ENCODE measurements around the gene NFKBIL1.
A peak's percentile ranks its signal among the peaks of the same experiment; 100 is the strongest.
"Not testable (repeated sequence)": the region's sequence is repeated elsewhere in the genome, so short reads cannot be mapped to it uniquely, and the experiment has no call there.

The NFKBIL1 gene, protein sequence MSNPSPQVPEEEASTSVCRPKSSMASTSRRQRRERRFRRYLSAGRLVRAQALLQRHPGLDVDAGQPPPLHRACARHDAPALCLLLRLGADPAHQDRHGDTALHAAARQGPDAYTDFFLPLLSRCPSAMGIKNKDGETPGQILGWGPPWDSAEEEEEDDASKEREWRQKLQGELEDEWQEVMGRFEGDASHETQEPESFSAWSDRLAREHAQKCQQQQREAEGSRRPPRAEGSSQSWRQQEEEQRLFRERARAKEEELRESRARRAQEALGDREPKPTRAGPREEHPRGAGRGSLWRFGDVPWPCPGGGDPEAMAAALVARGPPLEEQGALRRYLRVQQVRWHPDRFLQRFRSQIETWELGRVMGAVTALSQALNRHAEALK

DNA sequence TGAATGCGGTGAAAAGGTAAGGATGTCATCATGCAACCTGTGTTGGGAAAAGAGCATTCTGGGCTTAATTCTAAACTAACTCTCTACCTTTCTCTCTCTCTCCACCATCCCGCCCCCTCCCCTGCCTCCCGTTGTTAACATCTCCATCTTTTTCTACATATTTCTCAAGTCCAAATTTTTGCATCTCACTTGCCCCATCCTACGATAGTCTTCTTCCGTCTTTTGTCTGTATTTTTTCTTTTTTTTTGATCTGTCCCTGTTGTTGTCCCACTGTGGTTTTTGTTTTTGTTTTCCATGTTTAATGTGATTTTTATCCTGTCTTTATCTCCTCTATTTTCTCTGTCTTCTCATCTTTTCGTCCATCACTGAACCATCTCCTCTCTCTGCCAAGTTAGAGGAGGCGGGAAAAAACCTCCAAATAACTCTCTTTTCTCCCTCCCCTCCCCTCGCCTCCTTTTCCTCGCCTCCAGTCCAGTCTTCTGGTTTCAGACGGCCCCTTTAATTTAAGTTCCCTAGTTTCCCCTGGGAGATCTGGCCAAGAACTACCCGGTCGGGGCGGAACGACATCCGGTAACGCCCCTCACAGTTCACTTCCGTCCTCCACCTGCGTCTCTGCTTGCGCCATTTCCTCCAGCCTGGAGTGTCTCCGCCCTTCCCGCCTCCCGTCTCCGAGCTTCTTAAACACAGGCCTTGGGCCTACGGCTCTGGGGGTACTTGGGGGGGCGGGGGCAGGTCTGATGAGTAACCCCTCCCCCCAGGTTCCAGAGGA lies at the start of gene NFKBIL1:
Gene NFKBIL1, plus strand, starts transcription at position 651 of the 769 bp plus-strand sequence. Its CDS starts 87 bp downstream, at position 738.
- DNase-seq = peak; percentile 95

DNA sequence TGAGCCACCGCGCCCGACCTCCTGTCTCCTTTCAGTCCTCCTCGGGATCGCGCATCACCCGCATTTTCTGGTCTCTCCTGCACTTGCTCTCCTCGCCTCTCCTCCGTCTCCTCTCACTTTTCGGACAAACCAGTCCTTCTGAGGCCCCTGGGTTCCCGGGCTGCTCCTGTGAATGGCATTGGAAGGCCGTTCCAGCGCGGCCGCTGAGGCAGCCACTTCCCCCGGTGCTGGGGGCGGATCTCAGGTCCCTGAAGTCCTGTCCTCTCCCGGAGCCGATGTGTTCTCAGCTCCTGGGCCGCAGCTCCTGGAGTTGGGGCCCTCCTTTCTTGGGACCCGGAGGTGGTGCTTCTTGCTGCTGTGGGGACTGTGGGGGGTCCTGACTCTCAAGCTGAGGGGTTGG lies 48.7 kb upstream of the NFKBIL1 start:
- peak; percentile 51 for DNase-seq

DNA sequence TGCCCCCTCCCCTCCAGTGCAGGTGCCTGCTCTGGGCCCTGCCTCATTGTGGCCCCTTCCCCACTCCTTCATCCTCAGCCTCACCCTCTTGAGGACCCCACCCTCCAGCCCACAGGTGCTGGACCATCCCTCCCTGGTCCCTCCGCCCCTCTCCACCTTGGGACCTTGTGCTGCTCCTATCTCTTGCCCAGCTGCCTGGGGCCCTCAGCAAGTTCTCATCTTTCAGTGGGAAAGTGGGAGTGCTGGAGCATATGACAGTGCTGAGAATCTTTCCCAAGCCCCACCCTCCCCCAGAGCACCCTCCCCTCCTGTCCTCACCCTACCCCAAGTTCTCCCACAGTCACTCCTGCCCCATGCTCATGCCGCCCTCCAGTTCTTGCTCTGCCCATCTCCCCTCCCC lies 47.8 kb upstream of the NFKBIL1 start:
- DNase-seq = not testable (repeated sequence)

DNA sequence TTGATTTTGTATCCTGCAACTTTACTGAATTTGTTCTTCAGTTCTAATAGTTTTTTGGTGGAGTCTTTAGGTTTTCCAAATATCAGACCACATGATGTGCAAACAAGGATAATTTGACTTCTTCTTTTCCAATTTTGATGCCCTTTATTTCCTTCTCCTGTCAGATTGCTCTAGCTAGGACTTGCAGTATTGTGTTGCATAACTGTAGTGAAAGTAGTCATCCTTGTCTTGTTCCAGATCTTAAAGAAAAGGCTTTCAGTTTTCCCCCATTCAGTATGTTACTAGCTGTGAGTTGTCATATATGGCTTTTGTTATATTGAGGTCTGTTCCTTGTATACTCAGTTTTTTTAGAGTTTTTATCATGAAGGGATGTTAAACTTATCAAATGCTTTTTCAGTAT lies 44.8 kb upstream of the NFKBIL1 start:
- DNase-seq = no peak

DNA sequence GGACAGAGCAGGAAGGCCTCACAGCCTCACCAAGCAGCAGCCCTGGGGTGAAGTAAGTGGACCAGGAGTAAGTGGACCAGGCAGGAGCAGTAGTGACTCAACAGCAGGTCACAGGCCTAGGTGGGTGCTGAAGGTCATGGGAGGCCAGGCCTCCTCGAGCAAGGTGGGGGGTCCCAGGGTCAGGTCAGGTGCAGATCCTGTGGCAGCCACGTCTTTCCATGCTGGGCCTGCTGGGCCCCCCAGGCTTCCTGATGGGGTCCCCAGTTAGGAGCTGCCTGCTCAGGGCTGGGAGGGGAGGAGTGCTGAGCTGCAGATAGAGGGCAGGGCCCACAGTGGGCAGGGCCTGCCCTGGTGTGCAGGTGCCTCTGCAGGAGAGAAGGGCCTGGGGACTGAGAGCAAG lies 38.4 kb upstream of the NFKBIL1 start:
- DNase-seq = not testable (repeated sequence)

DNA sequence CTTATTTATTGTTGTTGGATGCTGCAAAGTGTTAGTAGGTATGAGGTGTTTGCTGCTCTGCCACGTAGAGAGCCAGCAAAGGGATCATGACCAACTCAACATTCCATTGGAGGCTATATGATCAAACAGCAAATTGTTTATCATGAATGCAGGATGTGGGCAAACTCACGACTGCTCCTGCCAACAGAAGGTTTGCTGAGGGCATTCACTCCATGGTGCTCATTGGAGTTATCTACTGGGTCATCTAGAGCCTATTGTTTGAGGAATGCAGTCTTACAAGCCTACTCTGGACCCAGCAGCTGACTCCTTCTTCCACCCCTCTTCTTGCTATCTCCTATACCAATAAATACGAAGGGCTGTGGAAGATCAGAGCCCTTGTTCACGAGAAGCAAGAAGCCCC lies 37.4 kb upstream of the NFKBIL1 start:
- DNase-seq = no peak

DNA sequence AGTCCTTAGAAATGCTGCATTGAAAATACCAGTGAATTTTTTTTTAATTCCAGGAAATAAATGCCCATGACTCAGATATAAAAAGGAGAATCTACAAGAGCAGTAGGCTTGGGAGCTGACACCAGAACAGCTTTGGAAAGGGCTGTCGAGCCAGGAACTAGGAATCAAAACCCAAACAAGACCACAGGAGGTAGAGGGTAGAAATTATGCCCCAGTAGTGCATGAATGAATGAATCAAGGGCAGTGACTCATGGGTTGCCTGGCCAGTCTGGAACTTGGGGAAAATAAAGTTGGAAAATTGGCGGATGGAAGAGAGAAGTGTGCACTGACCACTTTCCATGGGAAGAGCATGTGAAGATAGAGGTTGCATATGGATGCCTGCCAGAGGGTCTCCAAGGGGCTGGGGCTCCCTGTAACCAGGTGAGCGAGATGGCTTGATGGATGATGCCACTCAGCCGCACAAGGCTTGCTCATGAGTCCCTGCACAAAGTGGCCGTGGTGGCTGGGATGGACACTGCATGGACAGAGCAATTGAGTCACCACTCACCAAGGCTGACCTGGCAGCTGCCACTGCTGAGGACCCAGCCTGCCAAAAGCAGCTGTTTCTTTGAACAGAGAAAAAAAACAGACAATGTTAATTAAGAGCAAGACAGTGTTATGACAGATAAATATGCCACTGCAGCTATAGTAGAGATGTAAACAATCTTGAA lies 33.8 kb upstream of the NFKBIL1 start:
- DNase-seq = no peak

DNA sequence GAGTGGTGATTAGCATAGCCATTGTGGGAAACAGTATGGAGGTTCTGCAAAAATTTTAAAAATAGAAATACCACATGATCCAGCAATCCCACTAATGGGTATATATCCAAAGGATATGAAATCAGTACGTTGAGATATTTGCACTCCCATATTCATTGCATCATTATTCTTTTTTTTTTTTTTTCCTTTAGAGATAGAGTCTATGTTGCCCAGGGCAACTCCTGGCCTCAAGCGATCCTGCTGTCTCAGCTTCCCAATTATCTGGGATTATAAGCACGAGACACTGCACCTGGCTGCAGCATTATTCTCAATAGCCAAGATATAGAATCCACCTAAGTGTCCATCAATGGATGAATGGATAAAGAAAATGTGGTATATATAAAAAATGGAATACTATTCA lies 25.6 kb upstream of the NFKBIL1 start:
- DNase-seq = no peak

DNA sequence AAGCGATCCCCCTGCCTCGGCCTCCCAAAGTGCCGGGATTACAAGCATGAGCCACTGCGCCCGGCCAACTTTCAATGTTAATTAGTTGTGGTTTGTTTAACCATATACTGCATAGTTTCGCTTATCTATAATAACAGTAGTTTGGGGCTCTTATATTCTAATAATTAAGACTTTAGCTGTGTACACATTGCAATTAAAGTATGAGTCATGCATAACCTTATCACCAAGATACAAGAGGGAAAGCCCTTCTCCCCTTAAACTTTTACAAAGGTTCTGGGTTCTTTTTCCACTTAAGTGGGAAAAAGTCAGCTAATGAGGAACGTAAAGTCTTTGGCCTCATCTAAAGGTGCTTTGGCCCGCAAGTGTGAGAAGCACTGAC lies 21.9 kb upstream of the NFKBIL1 start:
- DNase-seq = no peak

DNA sequence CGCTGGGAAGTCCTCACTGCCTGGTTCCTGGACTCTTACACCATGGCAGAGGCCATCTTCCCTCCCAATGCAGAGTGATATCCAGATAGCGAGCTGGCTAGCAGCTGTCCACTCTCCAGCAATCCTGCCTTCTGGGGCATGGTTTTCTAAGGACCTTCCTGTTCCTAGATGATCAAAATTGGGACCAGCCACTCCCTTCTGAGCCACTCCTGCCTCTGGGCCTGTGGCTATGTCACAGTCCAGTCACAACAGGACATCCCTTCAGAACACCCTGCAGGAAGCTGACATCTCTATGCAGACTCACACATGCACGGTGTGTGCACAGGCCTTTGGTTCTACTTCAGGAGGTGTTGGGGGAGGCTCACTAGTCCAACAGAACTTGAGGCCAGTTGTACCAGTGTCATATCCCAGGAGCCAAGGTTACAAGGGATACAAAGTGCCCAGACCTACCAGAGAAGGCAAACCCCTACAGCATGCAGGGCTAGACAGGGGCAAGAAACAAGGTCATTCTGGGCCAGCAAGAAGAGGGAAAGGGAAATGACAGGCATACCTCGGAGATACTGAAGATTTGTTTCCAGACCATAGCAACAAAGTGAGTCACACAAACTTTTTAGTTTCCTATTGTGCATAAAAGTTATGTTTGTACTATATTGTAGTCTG lies 21.3 kb upstream of the NFKBIL1 start:
- DNase-seq = no peak

DNA sequence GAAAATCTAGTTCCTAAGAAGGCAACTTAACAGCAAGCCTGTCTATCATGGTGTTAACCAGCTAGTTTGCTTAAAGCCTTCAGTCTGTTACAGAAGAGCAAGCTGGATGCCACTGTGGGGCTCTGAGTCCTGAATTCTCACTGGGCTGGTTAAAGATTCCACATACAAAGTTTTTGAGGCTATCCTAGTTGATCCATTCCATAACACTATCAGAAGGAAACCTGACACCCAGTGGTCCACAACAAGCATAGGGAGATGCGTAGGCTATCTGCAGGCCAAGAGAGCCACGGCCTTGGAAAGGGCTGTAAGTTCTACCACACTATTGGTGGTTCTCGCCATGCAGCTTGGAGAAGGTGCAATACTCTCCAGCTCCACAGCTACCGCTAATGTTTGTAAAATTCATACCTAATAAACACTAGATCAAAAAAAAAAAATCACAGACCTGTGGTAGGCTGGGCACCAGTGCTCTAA lies 19.1 kb upstream of the NFKBIL1 start:
- DNase-seq = no peak

DNA sequence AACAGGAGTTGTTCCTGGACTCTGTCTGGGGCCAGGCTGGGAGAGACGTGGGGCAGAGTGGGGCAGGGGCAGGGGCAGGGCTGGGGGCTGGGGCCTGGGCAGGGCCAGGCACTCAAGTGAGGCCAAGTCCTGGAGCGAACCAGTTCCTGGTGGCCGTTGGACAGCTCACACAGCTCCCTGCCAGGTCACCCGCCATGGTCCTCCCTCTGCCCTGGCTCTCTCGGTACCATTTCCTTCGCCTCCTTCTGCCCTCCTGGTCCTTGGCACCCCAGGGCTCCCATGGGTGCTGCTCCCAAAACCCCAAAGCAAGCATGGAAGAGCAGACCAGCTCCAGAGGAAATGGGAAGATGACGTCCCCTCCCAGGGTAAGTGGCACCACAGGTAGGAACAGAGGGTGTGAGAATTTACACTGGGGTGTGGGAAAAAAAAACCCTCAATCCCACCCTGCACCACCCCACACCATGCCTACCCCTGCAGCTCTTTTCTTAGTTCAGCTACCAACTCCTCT lies 18.5 kb upstream of the NFKBIL1 start, which contains the start of gene MCCD1:
Gene MCCD1, plus strand, starts transcription at position 142 of the 508 bp plus-strand sequence. Its CDS starts 53 bp downstream, at position 195.
- no peak for DNase-seq

DNA sequence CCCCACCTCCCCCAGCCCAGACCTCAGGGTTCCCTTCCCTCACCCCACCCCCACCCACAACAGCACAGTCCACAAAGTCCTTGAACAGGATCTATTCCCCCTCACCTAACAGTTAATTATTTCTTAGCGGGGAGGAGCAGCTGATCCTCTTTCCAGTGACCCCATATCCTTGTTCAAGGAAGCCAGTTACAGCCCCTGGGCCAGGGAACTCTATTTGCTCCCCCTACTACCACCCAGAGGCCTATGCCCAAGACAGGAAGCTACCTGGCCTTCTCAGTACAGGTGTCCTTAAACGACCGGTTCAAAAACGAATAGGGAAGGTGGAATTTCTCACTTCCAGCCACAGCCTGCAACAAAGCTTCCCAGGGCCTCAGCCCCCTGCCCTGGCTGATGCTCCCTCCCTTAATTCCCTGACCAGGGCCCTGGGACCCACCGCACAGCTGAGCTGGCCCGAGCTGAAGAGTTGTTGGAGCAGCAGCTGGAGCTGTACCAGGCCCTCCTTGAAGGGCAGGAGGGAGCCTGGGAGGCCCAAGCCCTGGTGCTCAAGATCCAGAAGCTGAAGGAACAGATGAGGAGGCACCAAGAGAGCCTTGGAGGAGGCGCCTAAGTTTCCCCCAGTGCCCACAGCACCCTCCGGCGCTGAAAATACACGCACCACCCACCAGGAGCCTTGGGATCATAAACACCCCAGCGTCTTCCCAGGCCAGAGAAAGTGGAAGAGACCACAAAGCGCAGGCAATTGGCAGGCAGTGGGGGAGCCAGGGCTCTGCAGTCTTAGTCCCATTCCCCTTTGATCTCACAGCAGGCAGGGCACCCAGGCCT lies 17.9 kb upstream of the NFKBIL1 start:
- no peak for DNase-seq

DNA sequence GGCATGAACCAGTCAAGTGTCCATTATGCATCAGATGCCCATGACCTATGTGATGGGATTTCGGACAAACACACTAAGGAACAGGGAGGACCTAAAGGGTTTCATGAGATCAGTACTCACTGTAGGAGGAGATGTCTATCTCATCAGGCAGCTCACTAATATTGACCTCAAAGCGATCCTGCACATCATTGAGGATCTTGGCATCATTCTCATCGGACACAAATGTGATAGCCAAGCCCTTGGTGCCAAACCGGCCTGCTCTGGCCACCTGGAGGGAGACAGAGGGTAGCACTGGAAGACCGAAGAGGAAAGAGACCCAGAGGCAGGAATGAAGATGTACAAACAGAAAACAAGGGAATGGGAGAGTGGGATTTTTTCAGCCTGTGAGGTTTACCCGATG lies 16.7 kb upstream of the NFKBIL1 start:
- no peak for DNase-seq

DNA sequence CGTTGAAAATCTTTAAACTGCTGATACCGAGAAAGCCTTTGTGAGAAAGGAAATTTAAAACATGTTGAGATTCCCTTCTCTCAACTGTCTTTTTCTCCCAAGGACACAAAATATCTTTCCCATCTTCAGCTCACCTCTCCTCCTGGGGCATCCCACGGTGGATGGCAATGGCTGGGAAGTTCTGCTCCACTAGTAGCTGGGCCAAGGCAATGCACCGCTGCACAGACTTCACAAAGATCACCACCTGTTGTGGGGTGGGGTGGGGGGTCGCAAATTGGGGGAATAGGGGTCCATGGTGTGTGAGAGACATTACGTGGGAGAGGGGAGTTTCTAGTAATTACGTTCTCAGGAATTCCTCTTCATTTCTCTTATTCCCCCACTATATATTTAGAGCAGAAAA lies 16.2 kb upstream of the NFKBIL1 start:
- DNase-seq = no peak

DNA sequence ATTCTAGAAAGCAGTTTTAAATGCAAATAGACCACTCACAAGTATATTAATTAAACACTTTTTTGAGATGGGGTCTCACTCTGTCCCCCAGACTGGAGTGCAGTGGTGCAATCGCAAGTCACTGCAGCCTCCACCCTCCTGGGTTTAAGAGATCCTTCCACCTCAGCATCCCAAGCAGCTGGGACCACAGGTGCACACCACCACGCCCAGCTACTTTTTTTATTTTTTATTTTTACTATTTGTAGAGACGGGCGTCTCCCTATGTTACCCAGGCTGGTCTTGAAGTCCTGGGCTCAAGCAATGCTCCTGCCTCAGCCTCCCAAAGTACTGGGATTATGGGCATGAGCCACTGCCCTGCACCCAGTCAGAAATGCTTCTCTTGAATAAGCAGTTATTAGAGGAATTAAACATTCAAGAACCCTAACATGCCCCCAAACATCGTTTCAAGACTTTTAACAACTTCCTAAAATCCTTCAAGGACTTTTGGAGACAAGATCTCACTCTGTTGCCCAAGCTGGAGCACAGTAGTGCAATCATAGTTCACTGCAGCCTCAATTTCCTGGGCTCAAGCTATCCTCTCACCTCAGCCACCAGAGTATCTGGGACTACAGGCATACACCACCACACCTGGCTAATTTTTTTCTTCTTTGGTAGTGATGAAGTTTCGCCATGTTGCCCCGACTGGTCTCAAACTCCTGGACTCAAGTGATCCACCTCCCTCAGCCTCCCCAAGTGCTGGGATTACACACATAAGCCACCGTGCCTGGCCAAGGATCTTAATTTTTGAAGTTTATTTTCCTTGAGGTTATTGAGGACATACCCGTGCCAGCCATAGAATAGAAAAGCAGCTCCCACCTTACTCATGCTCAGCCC lies 15.4 kb upstream of the NFKBIL1 start:
- no peak for DNase-seq

DNA sequence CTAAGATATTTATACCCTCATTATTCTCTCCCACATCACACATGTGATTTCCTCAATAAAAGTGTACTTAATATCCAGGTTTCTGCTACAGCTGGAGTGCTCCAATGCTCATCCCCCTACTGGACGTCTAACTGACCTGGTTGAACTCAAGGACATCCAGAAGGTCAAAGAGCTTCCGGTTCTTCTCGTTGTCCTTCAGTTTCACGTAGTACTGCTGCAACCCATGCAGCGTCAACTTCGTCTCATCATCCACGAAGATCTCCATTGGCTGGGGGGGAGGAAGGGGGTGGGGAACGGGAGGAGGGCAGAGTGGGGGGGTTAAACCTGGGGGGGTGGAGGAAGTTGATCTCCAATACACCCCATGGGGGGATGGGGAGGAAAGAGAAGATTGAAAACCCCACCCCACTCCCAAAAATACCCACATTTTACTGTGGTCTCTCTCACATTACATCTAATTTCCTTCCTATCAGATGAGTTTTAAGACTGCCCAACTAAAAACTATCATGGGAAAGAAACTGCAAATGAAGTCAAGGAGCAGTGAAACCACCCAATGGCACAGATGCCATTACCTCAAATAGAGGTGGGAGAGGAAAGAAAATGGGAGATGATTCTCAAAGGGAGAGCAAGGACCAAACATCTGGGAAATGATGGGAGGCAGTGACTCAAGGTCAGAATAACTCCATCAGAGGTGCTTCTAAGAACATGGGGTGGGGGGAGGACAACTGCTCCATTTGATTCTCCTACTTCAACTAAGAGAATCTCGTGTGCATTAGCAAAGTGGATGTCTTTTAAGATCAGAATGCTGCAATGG lies 14.6 kb upstream of the NFKBIL1 start:
- DNase-seq = no peak

DNA sequence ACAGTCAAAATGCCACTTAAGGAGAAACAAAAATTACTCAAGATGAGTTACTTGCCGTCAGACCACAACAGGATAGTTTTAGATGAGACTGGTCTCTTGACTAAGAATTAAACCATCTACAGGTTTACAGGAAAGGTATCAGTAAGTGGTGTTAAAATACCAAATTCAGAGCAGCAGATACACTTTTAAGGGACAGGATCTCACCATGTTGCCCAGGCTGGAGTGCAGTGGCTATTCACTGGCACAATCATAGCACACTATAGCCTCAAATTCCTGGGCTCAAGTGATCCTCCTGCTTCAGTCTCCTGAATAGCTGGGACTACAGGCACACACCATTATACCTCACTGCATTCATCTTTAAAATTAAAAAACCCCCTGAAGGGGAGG lies 14.0 kb upstream of the NFKBIL1 start:
- no peak for DNase-seq

DNA sequence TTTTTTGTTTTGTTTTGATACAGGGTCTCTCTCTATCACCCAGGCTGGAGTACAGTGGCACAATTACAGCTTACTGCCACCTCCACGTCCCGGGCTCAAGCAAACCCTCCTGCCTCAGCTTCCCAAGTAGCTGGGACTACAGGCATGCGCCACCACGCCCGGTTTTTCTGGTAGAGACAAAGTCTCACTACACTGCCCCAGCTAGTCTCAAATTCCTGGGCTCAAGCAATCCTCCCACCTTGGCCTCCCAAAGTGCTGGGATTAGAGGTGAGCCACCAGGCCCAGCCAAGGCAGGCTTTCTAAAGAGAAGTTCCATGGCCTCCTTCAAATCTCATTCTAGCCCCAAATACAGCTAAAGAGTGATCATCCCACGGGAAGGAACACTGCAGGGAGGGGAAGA lies 13.4 kb upstream of the NFKBIL1 start:
- DNase-seq = no peak

DNA sequence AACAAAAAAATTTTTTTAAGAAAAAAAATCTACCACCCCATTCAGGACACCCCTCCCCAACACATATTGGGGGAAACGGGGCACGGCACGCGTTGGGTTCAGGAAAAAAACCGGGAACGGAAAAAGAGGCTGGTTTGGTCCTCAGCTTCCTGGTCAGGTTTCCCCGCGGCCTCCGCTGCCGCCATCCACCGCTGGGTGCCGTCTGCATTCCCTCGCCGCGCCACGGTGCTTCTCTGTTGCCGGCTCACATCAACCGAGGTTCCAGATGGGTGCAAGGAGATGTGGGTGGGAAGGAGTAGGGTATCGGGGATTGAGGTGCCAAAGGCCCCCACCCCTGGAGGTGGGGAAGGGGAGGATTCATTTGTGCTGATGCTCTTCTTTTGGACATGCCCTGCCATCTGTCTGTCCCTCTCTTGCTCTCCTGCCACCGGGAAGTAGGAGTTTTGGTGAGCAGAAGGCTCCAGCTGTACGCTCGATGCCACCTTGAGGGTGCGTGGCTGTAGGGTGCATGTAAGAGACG lies 12.8 kb upstream of the NFKBIL1 start:
- no peak for DNase-seq
